ENCODE results near the gene KANK4. TPM values are rescaled to one million over a fixed set of nuclear protein-coding genes. Genes with fewer than 3 reads are reported as not detected.

The KANK4 gene
- total and polyA plus RNA-seq, 2 of the 8 experiments (the other 6 are each of a cell fraction or from before 2014, with no cell fraction given) = 0.22 to 0.26 TPM

DNA sequence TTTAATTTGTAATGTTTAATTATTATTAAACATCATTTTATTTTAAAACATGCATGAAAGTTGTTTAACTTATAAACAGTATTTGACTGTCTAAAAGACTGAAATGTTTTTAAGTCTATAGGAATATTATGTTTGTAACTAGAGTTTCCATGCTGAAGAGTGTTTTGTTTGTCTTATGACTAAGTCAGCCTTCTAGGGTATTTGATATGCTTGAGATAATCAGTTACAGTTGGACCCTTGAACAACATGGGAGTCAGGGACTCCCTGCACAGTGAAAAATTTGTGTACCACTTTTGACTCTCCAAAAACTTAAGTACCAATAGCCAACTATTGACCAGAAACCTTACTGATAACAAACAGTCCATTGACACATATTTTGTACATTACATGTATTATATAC lies 45.5 kb upstream of the KANK4 start (continued):
- TF ChIP-seq, protein P1, sequence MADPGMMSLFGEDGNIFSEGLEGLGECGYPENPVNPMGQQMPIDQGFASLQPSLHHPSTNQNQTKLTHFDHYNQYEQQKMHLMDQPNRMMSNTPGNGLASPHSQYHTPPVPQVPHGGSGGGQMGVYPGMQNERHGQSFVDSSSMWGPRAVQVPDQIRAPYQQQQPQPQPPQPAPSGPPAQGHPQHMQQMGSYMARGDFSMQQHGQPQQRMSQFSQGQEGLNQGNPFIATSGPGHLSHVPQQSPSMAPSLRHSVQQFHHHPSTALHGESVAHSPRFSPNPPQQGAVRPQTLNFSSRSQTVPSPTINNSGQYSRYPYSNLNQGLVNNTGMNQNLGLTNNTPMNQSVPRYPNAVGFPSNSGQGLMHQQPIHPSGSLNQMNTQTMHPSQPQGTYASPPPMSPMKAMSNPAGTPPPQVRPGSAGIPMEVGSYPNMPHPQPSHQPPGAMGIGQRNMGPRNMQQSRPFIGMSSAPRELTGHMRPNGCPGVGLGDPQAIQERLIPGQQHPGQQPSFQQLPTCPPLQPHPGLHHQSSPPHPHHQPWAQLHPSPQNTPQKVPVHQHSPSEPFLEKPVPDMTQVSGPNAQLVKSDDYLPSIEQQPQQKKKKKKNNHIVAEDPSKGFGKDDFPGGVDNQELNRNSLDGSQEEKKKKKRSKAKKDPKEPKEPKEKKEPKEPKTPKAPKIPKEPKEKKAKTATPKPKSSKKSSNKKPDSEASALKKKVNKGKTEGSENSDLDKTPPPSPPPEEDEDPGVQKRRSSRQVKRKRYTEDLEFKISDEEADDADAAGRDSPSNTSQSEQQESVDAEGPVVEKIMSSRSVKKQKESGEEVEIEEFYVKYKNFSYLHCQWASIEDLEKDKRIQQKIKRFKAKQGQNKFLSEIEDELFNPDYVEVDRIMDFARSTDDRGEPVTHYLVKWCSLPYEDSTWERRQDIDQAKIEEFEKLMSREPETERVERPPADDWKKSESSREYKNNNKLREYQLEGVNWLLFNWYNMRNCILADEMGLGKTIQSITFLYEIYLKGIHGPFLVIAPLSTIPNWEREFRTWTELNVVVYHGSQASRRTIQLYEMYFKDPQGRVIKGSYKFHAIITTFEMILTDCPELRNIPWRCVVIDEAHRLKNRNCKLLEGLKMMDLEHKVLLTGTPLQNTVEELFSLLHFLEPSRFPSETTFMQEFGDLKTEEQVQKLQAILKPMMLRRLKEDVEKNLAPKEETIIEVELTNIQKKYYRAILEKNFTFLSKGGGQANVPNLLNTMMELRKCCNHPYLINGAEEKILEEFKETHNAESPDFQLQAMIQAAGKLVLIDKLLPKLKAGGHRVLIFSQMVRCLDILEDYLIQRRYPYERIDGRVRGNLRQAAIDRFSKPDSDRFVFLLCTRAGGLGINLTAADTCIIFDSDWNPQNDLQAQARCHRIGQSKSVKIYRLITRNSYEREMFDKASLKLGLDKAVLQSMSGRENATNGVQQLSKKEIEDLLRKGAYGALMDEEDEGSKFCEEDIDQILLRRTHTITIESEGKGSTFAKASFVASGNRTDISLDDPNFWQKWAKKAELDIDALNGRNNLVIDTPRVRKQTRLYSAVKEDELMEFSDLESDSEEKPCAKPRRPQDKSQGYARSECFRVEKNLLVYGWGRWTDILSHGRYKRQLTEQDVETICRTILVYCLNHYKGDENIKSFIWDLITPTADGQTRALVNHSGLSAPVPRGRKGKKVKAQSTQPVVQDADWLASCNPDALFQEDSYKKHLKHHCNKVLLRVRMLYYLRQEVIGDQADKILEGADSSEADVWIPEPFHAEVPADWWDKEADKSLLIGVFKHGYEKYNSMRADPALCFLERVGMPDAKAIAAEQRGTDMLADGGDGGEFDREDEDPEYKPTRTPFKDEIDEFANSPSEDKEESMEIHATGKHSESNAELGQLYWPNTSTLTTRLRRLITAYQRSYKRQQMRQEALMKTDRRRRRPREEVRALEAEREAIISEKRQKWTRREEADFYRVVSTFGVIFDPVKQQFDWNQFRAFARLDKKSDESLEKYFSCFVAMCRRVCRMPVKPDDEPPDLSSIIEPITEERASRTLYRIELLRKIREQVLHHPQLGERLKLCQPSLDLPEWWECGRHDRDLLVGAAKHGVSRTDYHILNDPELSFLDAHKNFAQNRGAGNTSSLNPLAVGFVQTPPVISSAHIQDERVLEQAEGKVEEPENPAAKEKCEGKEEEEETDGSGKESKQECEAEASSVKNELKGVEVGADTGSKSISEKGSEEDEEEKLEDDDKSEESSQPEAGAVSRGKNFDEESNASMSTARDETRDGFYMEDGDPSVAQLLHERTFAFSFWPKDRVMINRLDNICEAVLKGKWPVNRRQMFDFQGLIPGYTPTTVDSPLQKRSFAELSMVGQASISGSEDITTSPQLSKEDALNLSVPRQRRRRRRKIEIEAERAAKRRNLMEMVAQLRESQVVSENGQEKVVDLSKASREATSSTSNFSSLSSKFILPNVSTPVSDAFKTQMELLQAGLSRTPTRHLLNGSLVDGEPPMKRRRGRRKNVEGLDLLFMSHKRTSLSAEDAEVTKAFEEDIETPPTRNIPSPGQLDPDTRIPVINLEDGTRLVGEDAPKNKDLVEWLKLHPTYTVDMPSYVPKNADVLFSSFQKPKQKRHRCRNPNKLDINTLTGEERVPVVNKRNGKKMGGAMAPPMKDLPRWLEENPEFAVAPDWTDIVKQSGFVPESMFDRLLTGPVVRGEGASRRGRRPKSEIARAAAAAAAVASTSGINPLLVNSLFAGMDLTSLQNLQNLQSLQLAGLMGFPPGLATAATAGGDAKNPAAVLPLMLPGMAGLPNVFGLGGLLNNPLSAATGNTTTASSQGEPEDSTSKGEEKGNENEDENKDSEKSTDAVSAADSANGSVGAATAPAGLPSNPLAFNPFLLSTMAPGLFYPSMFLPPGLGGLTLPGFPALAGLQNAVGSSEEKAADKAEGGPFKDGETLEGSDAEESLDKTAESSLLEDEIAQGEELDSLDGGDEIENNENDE (IDR thresholded peaks at IDR 0.05; ENCODE audit: insufficient replicate concordance, low read length) = no peak
- no peak for TF ChIP-seq JUN (IDR thresholded peaks at IDR 0.05; ENCODE audit: low read depth, low read length)
- no peak for TF ChIP-seq RXRA (IDR thresholded peaks at IDR 0.05; ENCODE audit: insufficient read depth, low read depth, low read length)
- no peak for TF ChIP-seq MAFK (IDR thresholded peaks at IDR 0.05; ENCODE audit: low read depth, low read length)
- TF ChIP-seq SP4 (IDR thresholded peaks at IDR 0.05; ENCODE audit: low read length) = no peak

Data from H1 (cell line).